ENCODE data around the gene UBE2R2.

The UBE2R2 gene

DNA sequence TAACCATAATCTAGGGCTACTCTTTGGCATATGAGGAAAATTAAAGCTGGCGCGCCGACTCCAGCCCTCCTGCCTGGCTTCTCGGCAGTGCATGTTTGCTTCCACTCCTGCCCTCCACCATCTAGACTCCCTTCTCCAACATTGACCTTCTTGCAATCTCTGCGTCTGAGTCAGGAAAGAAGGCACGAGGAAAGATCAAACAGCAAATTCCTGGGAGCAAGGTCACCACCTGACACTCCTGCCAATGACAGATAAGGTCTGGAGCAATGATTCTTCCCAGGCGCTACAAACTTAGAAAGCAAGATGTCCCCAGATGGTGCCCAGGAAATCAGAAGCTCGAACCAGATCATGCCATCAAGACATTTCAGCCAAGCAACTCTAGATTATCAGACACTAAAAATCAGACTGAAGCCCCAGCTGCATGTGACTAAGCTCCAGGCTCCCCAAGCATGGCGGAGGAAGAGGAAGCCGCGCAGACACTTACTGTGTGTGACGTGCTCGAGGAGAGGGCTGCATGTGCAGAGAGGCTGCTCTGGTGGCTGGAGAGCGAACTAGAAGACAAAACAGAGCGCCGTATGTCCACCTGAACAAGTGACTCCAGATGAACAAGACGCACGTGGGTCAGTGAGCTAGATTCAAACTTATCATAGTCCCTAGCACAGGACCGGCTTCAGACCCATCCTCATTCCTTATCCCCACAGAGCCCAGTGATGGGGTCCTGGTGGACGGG, 115.3 kb downstream of the UBE2R2 start:
- Histone ChIP-seq H3K27me3 (replicated peaks; ENCODE audit: control insufficient read depth, insufficient read depth, low read length) (no peaks in the 10 kb centered on the region), H3K4me3 (replicated peaks; ENCODE audit: low read depth, low read length) (no peak overlapping the region), H3K36me3 (ENCODE audit: control insufficient read depth, insufficient read depth, low read length) (peaks cover 52% of the 10 kb centered on the region)
- DNase-seq (ENCODE audit: extremely low read depth, insufficient read length) = no peak
- TF ChIP-seq, protein P1, sequence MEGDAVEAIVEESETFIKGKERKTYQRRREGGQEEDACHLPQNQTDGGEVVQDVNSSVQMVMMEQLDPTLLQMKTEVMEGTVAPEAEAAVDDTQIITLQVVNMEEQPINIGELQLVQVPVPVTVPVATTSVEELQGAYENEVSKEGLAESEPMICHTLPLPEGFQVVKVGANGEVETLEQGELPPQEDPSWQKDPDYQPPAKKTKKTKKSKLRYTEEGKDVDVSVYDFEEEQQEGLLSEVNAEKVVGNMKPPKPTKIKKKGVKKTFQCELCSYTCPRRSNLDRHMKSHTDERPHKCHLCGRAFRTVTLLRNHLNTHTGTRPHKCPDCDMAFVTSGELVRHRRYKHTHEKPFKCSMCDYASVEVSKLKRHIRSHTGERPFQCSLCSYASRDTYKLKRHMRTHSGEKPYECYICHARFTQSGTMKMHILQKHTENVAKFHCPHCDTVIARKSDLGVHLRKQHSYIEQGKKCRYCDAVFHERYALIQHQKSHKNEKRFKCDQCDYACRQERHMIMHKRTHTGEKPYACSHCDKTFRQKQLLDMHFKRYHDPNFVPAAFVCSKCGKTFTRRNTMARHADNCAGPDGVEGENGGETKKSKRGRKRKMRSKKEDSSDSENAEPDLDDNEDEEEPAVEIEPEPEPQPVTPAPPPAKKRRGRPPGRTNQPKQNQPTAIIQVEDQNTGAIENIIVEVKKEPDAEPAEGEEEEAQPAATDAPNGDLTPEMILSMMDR (IDR thresholded peaks at IDR 0.05; ENCODE audit: insufficient read depth, low read length, poor library complexity, severe bottlenecking) = no peak

DNA sequence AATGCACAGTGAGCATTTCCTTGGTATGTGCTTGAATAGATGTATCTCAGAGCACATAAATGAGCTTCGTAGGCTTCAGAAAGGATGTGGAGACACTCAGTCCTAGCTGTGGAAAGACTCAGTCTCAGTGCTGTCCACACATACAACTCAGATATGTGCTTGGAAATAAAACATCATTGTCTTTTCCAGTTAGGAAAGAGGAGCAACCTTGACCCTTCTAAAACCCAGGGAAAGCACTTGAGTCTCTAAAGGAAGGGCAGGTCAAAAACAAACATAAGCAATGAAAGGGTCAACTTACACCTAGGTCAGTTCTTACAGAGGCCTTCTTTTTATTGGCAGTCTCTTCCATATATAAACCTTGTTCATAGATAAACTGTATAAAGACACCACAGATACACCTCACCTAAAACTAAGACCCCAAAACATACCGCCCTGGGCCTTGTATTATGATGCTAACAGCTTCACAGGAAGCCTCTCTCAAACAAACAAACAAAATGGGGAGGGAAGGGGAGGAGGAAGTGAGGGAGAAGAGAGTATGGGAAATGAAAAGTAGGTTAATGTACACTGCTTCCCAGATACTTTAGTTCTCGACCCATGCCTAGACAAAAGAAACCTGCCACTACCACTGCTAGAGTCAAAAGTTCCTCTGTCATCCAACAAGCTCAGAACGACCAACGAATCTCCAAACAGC, 117.4 kb downstream of the UBE2R2 start:
- TF ChIP-seq, protein P1 (IDR thresholded peaks at IDR 0.05; ENCODE audit: insufficient read depth, low read length, poor library complexity, severe bottlenecking) = no peak
- DNase-seq (ENCODE audit: extremely low read depth, insufficient read length) = no peak
- H3K36me3 ChIP-seq (ENCODE audit: control insufficient read depth, insufficient read depth, low read length) = peaks cover 41% of the 10 kb centered on the region
- H3K27me3 ChIP-seq (replicated peaks; ENCODE audit: control insufficient read depth, insufficient read depth, low read length) = no peaks in the 10 kb centered on the region
- H3K4me3 ChIP-seq (replicated peaks; ENCODE audit: low read depth, low read length) = no peak overlapping the region

DNA sequence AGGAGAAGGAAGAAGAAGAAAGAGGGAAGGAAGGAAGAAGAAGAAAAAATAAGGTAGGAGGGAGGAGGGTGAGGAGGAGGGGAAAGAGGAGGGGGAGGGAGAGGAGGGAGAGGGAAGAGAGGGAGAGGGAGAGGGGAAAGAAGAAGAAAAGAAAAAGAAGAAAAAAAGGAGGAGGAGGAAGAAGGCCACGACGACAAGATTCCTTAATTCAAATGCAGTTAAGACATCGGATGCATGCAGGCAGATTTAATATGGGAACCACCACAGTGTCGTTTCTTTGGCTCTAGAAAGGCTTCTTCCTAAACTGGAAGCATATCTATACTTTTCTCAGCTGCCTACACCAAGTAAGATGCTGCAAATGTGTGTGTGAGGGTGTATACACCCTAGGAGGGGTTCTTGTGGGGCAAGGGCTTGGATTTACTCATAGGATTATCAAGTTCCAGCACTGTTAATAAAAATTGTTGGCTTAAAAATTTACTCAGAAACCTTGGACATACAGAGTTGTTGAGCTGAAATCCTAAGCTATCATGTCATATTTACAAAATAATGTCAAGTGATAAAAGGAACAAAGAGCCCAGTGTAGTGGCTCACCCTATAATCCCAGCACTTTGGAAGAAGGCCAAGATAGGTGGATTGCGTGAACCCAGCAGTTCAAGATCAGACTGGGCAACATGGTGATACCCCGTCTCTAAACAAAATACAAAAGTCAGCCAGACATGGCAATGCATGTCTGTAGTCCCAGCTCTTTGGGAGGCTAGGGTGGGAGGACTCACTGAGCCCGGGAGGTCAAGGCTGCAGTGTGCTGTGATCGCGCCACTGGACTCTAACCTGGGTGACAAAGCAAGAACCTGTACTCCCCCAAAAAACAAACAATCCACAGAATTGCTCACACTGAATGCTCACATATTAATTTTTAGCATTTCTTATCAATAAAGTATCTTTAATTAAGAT, 123.2 kb downstream of the UBE2R2 start:
- no peak for DNase-seq (ENCODE audit: extremely low read depth, insufficient read length)
- Histone ChIP-seq H3K27me3 (replicated peaks; ENCODE audit: control insufficient read depth, insufficient read depth, low read length) (no peaks in the 10 kb centered on the region), H3K36me3 (ENCODE audit: control insufficient read depth, insufficient read depth, low read length) (peaks cover 23% of the 10 kb centered on the region), H3K4me3 (replicated peaks; ENCODE audit: low read depth, low read length) (no peak overlapping the region)
- TF ChIP-seq, protein P1 (IDR thresholded peaks at IDR 0.05; ENCODE audit: insufficient read depth, low read length, poor library complexity, severe bottlenecking) = no peak

DNA sequence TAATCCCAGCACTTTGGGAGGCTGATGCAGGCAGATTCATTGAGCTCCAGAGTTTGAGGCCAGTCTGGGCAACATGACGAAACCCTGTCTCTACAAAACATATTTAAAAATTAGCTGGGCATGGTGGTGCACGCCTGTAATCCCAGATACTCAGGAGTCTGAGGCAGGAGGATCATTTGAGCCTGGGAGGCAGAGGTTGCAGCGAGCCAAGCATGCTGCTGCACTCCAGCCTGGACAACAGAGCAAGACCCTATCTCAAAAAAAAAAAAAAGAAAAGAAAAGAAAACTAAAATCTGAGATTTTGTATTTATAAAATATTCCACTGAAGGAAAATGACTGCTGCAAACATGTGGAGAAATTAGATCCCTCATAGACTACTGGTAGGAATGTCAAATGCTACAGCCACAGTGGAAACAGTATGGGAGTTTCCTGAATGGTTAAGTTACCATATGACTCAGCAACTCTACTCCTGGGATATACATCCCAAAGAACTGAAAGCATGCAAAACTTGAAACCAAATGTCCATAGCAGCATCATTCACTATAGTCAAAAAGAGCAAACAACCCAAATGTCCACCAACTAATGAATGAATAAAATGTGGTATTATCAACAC, 125.6 kb downstream of the UBE2R2 start:
- Histone ChIP-seq H3K36me3 (ENCODE audit: control insufficient read depth, insufficient read depth, low read length) (peaks cover 21% of the 10 kb centered on the region), H3K27me3 (replicated peaks; ENCODE audit: control insufficient read depth, insufficient read depth, low read length) (no peaks in the 10 kb centered on the region), H3K4me3 (replicated peaks; ENCODE audit: low read depth, low read length) (no peak overlapping the region)
- DNase-seq (ENCODE audit: extremely low read depth, insufficient read length) = no peak
- TF ChIP-seq, protein P1 (IDR thresholded peaks at IDR 0.05; ENCODE audit: insufficient read depth, low read length, poor library complexity, severe bottlenecking) = no peak

DNA sequence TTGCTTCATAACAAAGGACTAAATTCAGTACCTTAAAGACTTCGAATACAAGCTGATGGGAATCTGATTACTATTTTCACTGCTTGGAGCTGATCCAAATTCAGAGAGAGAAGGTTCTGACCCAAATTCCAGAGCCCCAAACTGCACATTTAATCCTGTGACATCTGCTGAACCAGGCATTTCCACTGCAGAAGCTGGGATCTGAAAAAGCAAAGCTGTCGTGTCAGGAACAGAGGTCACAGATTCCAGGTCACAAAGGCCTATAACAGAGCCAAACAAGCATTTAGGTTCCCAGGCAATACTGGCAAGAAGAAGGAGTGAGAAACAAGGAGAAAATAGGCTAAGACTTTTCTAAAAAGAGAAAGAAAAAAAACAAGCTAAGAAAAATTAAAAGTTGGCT, 126.4 kb downstream of the UBE2R2 start:
- Histone ChIP-seq H3K36me3 (ENCODE audit: control insufficient read depth, insufficient read depth, low read length) (peaks cover 18% of the 10 kb centered on the region), H3K4me3 (replicated peaks; ENCODE audit: low read depth, low read length) (no peak overlapping the region), H3K27me3 (replicated peaks; ENCODE audit: control insufficient read depth, insufficient read depth, low read length) (no peaks in the 10 kb centered on the region)
- no peak for DNase-seq (ENCODE audit: extremely low read depth, insufficient read length)
- TF ChIP-seq, protein P1 (IDR thresholded peaks at IDR 0.05; ENCODE audit: insufficient read depth, low read length, poor library complexity, severe bottlenecking) = no peak
